Bronchial epithelial cell (primary cell): Measurements from ENCODE around the gene FLRT2. TPM values are rescaled to one million over a fixed set of nuclear protein-coding genes. Genes with fewer than 3 reads are reported as not detected.

Experiments used
- DNase-seq: peaks from one replicate; pipeline ENCODE4 v3.0.0-alpha.2; 2010; ENCODE audit warnings: low read depth
- FAIRE-seq: peaks from 2 replicates; lab custom pipeline; 2011; peaks lifted over from hg19 to GRCh38; lab: Jason Lieb, UNC
- H3K27me3 ChIP-seq: 2 replicates; pipeline ENCODE4 v1.5.1; 2011; ENCODE audit warnings: low read length; ENCODE audit not compliant: control insufficient read depth, insufficient read depth
- H3K36me3 ChIP-seq: 2 replicates; pipeline ENCODE4 v1.5.1; 2011; ENCODE audit warnings: low read length; ENCODE audit not compliant: control insufficient read depth, insufficient read depth
- H3K4me3 ChIP-seq: 2 replicates; pipeline ENCODE4 v1.5.1; 2011; ENCODE audit warnings: mild to moderate bottlenecking, low read depth, low read length, control low read depth
- total RNA-seq: library from RNA; depleted of rRNA; stranded (reverse); fragments of >200 nt; gene quantifications from 2 replicates; pipeline ENCODE4 v1.2.1, GENCODE V29; 2014
- TF ChIP-seq, protein P1 (sequence below): IDR thresholded peaks from 2 replicates; pipeline ENCODE4 v1.5.1; 2011; ENCODE audit warnings: mild to moderate bottlenecking, moderate library complexity, low read length, control low read depth, inconsistent platforms; ENCODE audit not compliant: insufficient read depth, severe bottlenecking

Gene FLRT2
- total RNA-seq, 1 donor from 2014 or later, result 7.1 TPM

DNA sequence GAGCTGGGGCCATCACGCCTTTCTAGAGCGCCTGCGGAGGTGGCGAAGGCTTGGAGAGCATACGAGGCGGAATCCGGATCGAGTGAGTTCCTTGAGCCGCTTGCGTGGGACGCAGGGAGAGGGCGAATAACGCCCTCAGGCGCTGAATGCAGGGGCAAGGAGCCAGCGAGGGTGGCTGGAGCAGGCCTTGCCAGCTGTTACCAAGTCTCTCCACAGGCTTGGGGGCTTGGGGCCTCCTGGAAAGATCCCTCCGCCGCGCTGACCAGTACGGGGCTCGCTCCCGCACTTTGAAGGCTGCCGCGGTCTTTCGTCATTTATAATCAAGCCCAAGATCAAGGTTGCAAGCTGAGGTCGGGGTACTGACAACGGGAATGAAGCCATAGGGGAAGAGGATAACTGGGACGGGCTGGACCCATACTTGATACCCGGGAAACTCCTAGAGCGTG is 1.2 kb downstream of the FLRT2 start:
- peak overlapping the region; percentile 90 for H3K4me3 ChIP-seq
- H3K27me3 ChIP-seq, result no peaks in the 10 kb centered on the region
- FAIRE-seq, result no peak
- TF ChIP-seq, protein P1, sequence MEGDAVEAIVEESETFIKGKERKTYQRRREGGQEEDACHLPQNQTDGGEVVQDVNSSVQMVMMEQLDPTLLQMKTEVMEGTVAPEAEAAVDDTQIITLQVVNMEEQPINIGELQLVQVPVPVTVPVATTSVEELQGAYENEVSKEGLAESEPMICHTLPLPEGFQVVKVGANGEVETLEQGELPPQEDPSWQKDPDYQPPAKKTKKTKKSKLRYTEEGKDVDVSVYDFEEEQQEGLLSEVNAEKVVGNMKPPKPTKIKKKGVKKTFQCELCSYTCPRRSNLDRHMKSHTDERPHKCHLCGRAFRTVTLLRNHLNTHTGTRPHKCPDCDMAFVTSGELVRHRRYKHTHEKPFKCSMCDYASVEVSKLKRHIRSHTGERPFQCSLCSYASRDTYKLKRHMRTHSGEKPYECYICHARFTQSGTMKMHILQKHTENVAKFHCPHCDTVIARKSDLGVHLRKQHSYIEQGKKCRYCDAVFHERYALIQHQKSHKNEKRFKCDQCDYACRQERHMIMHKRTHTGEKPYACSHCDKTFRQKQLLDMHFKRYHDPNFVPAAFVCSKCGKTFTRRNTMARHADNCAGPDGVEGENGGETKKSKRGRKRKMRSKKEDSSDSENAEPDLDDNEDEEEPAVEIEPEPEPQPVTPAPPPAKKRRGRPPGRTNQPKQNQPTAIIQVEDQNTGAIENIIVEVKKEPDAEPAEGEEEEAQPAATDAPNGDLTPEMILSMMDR, result no peak
- H3K36me3 ChIP-seq, result no peaks in the 10 kb centered on the region
- DNase-seq, result peak; percentile 59

DNA sequence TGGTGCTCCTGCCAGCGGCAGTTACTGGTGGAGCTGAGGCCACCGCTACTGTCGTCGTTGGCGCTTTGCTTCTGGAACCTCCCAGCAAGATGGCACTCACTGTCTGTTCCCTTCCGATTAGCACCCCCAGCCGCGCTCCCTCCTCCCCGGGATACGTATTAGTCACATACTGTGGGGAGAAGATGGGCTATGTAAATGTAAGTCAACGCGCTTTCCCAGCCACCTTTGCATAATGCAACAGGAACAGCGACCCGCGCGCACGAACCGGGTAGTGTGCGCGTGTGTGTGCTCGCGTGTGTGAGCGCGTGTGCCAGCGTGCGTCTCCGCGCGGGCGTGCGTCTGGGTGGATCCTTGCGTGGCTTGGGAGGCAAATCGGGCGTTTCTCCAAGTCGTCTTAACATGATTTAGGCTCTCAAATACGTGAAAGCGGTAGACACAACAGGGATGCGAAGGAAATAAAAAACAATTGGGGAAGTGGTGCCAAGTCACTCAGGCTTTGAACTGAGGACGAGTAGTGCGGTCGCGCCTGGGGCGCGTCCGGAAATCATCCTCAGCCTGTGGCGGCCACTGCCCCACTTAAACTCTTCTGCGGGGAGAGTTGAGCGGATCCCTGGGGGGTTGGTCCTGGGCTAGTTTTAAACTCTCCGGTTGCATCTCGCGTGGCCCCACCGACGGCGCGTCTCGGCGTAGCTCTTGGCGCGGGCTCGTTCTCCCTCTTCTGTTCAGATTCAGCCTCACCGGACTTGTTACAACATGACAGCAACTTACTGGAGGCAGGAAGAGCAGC is 1.8 kb downstream of the FLRT2 start:
- DNase-seq (peak; percentile 74), FAIRE-seq (no peak)

DNA sequence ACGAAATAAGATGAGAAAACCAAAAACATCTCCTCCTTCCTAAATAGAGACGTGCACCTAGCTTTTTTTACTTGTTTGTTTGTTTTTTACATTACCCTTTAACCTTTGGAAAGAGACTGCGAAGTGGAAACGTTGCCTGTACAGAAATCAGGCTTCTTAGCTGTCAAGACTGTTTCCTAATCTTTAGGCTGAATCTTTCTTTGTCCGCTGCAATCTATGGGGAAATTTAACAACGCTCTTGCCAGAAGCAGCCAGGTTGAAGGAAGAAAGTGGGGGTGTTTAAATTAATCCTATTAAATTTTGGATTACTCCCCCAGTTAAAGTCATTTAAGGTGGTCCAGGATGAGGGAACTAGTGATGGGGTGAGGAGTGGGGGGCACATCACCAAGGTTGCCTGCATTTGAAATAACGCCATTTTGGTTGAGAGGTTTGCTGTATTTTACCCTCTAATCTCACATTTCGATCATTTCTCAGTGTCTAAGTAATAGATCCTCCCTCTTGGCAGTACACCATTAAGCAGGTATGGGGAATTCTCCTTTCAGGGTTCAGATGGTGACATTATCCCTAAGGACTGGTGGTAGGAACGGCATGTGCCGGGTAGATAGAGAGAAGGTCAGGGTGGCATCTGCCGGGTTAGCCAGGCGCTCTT is 2.6 kb downstream of the FLRT2 start:
- Histone ChIP-seq H3K27me3 (no peaks in the 10 kb centered on the region), H3K4me3 (peak overlapping the region; percentile 90), H3K36me3 (no peaks in the 10 kb centered on the region)
- TF ChIP-seq, protein P1, result no peak
- DNase-seq (no peak), FAIRE-seq (no peak)

More for the DNA sequence above, 1.8 kb downstream of the FLRT2 start:
- TF ChIP-seq, protein P1, result peak; percentile 53
- H3K4me3 ChIP-seq, result peak overlapping the region; percentile 90
- no peaks in the 10 kb centered on the region for H3K27me3 ChIP-seq
- H3K36me3 ChIP-seq, result no peaks in the 10 kb centered on the region

DNA sequence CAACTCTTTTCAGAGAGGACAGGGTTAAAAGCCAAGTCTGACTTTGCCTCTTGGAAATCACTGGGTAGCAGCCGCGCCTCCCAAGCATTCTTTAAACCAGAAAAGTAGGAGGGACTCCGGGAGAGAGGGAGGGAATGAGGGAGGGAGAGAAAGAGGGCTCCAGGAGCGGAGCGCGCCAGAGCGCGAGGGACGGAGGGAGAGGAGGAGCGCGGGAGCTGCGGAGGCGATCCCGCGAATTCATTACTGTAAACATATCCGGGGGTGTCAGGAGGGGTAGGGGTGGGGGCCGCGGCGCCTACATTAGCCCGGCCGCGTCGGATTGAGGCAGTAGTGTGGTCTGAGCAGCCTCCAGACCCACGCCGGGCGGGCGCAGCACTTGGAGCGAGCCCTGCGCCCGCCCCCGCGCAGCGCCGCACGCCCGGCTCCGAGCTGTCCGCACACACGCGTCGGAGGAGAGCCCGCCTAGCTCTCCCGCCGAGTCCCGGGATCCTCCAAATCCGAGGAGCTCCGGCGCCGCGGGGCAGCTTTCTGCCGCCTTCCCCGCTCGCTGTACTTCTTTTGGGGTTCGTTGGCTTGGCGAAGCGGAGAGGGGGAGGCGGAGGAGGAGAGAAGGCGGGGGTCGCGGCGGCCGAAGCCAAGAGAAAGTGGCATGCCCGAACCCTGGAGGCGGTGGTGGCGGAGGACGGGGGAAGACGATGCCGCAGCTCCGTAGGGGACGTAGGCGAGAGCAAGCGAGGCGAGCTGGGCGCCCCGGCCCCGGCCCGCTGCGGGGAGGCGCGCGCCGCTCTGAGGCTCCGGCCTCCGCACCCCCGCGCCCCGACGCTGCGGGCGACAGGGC is 3.3 kb downstream of the FLRT2 start:
- TF ChIP-seq, protein P1, result no peak
- H3K4me3 ChIP-seq, result peak overlapping the region; percentile 90
- no peaks in the 10 kb centered on the region for H3K27me3 ChIP-seq
- no peaks in the 10 kb centered on the region for H3K36me3 ChIP-seq
- DNase-seq (peak; percentile 73), FAIRE-seq (no peak)

DNA sequence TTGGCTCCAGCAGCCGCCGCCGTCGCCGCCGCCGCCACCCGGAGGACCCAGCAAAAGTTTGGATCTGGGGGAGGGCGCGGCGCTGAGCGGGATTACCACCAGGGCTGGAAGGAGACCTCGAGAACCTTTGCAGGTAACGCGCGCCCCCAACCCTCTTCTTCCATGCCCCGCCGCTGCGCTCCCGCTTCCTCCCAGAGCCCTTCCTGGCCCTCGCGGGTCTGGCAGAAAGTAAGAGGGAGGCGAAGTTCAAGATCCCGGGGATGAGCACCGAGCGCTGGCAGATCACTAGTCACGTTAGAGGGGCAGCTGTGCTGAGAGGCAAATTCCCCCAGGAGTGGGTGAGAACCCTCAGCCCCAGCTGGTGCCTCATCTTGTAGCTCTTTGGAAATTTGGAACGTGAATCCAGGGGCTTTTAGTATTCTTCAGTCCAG is 3.9 kb downstream of the FLRT2 start:
- Histone ChIP-seq H3K36me3 (no peaks in the 10 kb centered on the region), H3K27me3 (no peaks in the 10 kb centered on the region), H3K4me3 (peak overlapping the region; percentile 90)
- TF ChIP-seq, protein P1, result no peak
- DNase-seq (no peak), FAIRE-seq (no peak)
